ENCODE measurements around the gene TTC7B. TPM values are rescaled to one million over a fixed set of nuclear protein-coding genes. Genes with fewer than 3 reads are reported as not detected.

TTC7B gene
- total RNA-seq, 4 donors from 2014 or later, result 35.0 to 78.7 (median 36.8) TPM

GRCh38 chr14:90649083-90649482, 167.1 kb downstream of the TTC7B start:
- in situ Hi-C loops (cut with MboI; ENCODE audit: low sequenced_read_pairs in 4 of 4), result no loop called here
- H3K27me3 ChIP-seq, result no peaks in the 10 kb centered on the region
- no peak overlapping the region for H3K27ac ChIP-seq

GRCh38 chr14:90648421-90648820, 167.8 kb downstream of the TTC7B start:
- TF ChIP-seq, protein P1, sequence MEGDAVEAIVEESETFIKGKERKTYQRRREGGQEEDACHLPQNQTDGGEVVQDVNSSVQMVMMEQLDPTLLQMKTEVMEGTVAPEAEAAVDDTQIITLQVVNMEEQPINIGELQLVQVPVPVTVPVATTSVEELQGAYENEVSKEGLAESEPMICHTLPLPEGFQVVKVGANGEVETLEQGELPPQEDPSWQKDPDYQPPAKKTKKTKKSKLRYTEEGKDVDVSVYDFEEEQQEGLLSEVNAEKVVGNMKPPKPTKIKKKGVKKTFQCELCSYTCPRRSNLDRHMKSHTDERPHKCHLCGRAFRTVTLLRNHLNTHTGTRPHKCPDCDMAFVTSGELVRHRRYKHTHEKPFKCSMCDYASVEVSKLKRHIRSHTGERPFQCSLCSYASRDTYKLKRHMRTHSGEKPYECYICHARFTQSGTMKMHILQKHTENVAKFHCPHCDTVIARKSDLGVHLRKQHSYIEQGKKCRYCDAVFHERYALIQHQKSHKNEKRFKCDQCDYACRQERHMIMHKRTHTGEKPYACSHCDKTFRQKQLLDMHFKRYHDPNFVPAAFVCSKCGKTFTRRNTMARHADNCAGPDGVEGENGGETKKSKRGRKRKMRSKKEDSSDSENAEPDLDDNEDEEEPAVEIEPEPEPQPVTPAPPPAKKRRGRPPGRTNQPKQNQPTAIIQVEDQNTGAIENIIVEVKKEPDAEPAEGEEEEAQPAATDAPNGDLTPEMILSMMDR (IDR thresholded peaks at IDR 0.05 in 4 of 5, conservative IDR thresholded peaks at IDR 0.05 in 1 of 5), result no peak
- no peak for TF ChIP-seq POLR2A (IDR thresholded peaks at IDR 0.05)
- Histone ChIP-seq H3K4me1 (peaks cover 21 to 33% of the 10 kb centered on the region in 2 donors), H3K27me3 (no peaks in the 10 kb centered on the region), H3K4me3 (no peak overlapping the region), H3K27ac (no peak overlapping the region), H3K9me3 (no peaks in the 10 kb centered on the region), H3K36me3 (no peaks in the 10 kb centered on the region)
- ATAC-seq (no peak), DNase-seq (no peak)
- in situ Hi-C loops (cut with MboI; ENCODE audit: low sequenced_read_pairs in 4 of 4), result no loop called here
- intact Hi-C loops (cut with DNase I; ENCODE audit: low total_unique reads), result no loop called here

More at GRCh38 chr14:90649083-90649482, 167.1 kb downstream of the TTC7B start:
- Histone ChIP-seq H3K9me3 (no peaks in the 10 kb centered on the region), H3K4me1 (peaks cover 21 to 38% of the 10 kb centered on the region in 2 donors), H3K4me3 (no peak overlapping the region), H3K36me3 (no peaks in the 10 kb centered on the region)
- ATAC-seq, result no peak
- no peak for DNase-seq
- intact Hi-C loops (cut with DNase I; ENCODE audit: low total_unique reads), result no loop called here
- TF ChIP-seq POLR2A (IDR thresholded peaks at IDR 0.05), result no peak
- TF ChIP-seq, protein P1 (IDR thresholded peaks at IDR 0.05 in 4 of 5, conservative IDR thresholded peaks at IDR 0.05 in 1 of 5), result no peak

DNA sequence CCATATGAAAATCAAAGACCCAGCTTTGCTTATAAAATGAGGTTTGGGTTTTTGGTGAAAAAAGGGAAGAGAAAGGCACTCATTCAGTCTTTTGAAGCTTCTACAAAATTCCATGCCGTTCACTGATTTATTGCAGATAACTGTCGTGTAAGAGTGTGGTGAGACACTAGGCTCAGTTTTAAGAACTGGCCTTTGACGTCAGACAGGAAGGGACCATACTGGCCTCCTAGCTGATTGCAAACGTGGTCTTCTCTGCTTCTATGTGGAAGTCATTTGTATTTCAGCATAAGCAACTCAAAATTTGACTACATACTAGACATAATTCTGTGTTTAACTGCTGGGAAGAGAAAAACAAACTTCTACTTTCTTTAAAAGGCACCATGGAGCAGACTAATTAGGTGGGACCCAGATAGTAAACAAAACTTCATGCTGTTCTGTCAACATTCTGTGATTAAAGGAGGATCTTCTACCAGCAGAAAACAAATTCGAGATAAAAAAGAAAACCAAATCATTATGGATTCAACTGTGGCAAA, 168.7 kb downstream of the TTC7B start:
- in situ Hi-C loops (cut with MboI; ENCODE audit: low sequenced_read_pairs in 4 of 4), result no loop called here
- Histone ChIP-seq H3K36me3 (no peaks in the 10 kb centered on the region), H3K27me3 (no peaks in the 10 kb centered on the region), H3K4me3 (no peak overlapping the region), H3K4me1 (peaks cover 27 to 29% of the 10 kb centered on the region in 2 donors), H3K27ac (peak overlapping the region in 1 of 4 donors; percentile 78), H3K9me3 (no peaks in the 10 kb centered on the region)
- ATAC-seq (no peak), DNase-seq (no peak)
- TF ChIP-seq, protein P1 (IDR thresholded peaks at IDR 0.05 in 4 of 5, conservative IDR thresholded peaks at IDR 0.05 in 1 of 5), result no peak
- no peak for TF ChIP-seq POLR2A (IDR thresholded peaks at IDR 0.05)
- intact Hi-C loops (cut with DNase I; ENCODE audit: low total_unique reads), result no loop called here

- intact Hi-C loops (cut with DNase I; ENCODE audit: low total_unique reads), result no loop called here
- no peak for TF ChIP-seq POLR2A (IDR thresholded peaks at IDR 0.05)
- TF ChIP-seq, protein P1 (IDR thresholded peaks at IDR 0.05 in 4 of 5, conservative IDR thresholded peaks at IDR 0.05 in 1 of 5), result no peak
- ATAC-seq, result peak in 1 of 2 donors; percentile 68
- Histone ChIP-seq H3K4me3 (no peak overlapping the region), H3K27me3 (no peaks in the 10 kb centered on the region), H3K27ac (peak overlapping the region; percentile 71 to 85 (median 78)), H3K9me3 (no peaks in the 10 kb centered on the region), H3K36me3 (no peaks in the 10 kb centered on the region), H3K4me1 (peaks cover 40% of the 10 kb centered on the region in 2 donors)
- DNase-seq, result peak in 1 of 2 donors; percentile 65
- in situ Hi-C loops (cut with MboI; ENCODE audit: low sequenced_read_pairs in 4 of 4), result no loop called here
Observed at GRCh38 chr14:90645842-90646443, 170.3 kb downstream of the TTC7B start.

Measured in gastrocnemius medialis (tissue), 4 donors.